Endodermal cell (in vitro differentiated cells): ENCODE results near the gene ARID4B. TPM values are rescaled to one million over a fixed set of nuclear protein-coding genes. Genes with fewer than 3 reads are reported as not detected.
A peak's percentile ranks its signal among the peaks of the same experiment; 100 is the strongest.

Experiments
- DNase-seq: peaks from one replicate; pipeline ENCODE4 v3.0.0-alpha.2; 2017
- H3K27ac ChIP-seq: 2 replicates; pipeline ENCODE4 v1.5.1; 2013; ENCODE audit warnings: mild to moderate bottlenecking, low read depth, low read length, moderate library complexity
- H3K27me3 ChIP-seq: 2 replicates; pipeline ENCODE4 v1.6.1; 2013; ENCODE audit warnings: mild to moderate bottlenecking, low read length, moderate library complexity; ENCODE audit not compliant: insufficient read depth, control insufficient read depth, poor library complexity, severe bottlenecking
- H3K36me3 ChIP-seq: 2 replicates; pipeline ENCODE4 v1.7.0; 2013; ENCODE audit warnings: mild to moderate bottlenecking, low read length, moderate library complexity; ENCODE audit not compliant: control insufficient read depth, insufficient read depth
- H3K4me1 ChIP-seq: one replicate; pipeline ENCODE4 v1.7.0; 2013; ENCODE audit warnings: low read length; ENCODE audit not compliant: control insufficient read depth, insufficient read depth
- H3K4me3 ChIP-seq: 2 replicates; pipeline ENCODE4 v1.5.1; 2013; ENCODE audit warnings: mild to moderate bottlenecking, low read length, moderate library complexity
- H3K9ac ChIP-seq: 2 replicates; pipeline ENCODE4 v1.6.1; 2013; ENCODE audit warnings: mild to moderate bottlenecking, low read length, moderate library complexity; ENCODE audit not compliant: poor library complexity, severe bottlenecking; ENCODE audit errors: extremely low read depth
- H3K9me3 ChIP-seq: 2 replicates; pipeline ENCODE4 v1.6.1; 2013; ENCODE audit warnings: mild to moderate bottlenecking, low read length, moderate library complexity; ENCODE audit not compliant: control insufficient read depth
- H3K27ac Mint-ChIP-seq: 2 replicates; pipeline ENCODE4 v1.8.0; 2020; ENCODE audit warnings: mixed read lengths
- H3K27me3 Mint-ChIP-seq: 2 replicates; pipeline ENCODE4 v1.8.0; 2021; ENCODE audit warnings: mild to moderate bottlenecking, mixed read lengths; ENCODE audit not compliant: insufficient read depth
- H3K36me3 Mint-ChIP-seq: 2 replicates; pipeline ENCODE4 v1.8.0; 2020; ENCODE audit warnings: low read depth, mixed read lengths
- H3K4me1 Mint-ChIP-seq: 2 replicates; pipeline ENCODE4 v1.8.0; 2020; ENCODE audit warnings: mixed read lengths
- H3K4me3 Mint-ChIP-seq: 2 replicates; pipeline ENCODE4 v1.8.0; 2020; ENCODE audit warnings: mild to moderate bottlenecking, moderate library complexity, mixed read lengths
- H3K9me3 Mint-ChIP-seq: 2 replicates; pipeline ENCODE4 v1.8.0; 2020; ENCODE audit warnings: mild to moderate bottlenecking, mixed read lengths
- CTCF ChIP-seq: fragments of 200-600 bp; sonication (generic); conservative IDR thresholded peaks from 2 replicates; pipeline ENCODE4 v1.5.0; 2021; ENCODE audit warnings: antibody characterized with exemption, mild to moderate bottlenecking
- whole genome bisulfite sequencing, 2 experiments: methylation state at CpG; one replicate each; pipeline versions ENCODE4 v1.1.5 to v1.1.7; 2013; ENCODE audit warnings: missing lambda C conversion rate in 2 of 2, mixed read lengths in 1 of 2; ENCODE audit not compliant: insufficient coverage in 1 of 2, insufficient read length in 1 of 2; 5-methylcytosine and 5-hydroxymethylcytosine counted together
- total RNA-seq, 2 donors: library from RNA; stranded (reverse); fragmentation: NEBNext Ultra II Directional in 1 of 2; extraction: Animal tissue kit (Norgen Biotek cat#: 25700) in 1 of 2; gene quantifications; 2 replicates in 1 of 2; 3 replicates in 1 of 2; pipeline ENCODE4 v1.2.1, GENCODE V29; 2021

ARID4B gene
- total RNA-seq, 2 donors from 2014 or later, result 40.6 to 43.1 TPM

- H3K9me3 ChIP-seq, result no peaks in the 10 kb centered on the region
- Mint-ChIP-seq H3K9me3 (no peaks in the 10 kb centered on the region), H3K27ac (no peak overlapping the region), H3K27me3 (no peaks in the 10 kb centered on the region), H3K36me3 (peaks cover 50% of the 10 kb centered on the region), H3K4me3 (no peak overlapping the region), H3K4me1 (peaks cover 2% of the 10 kb centered on the region)
- no peak for TF ChIP-seq CTCF
- H3K4me1 ChIP-seq, result no peaks in the 10 kb centered on the region
- no peaks in the 10 kb centered on the region for H3K27me3 ChIP-seq
- no peak overlapping the region for H3K4me3 ChIP-seq
- peaks cover 67% of the 10 kb centered on the region for H3K36me3 ChIP-seq
- no peak overlapping the region for H3K9ac ChIP-seq
- DNase-seq, result no peak
- 93 to 100% methylated on average over 2 to 3 of the region's 3 CpGs for WGBS, 2 experiments
- no peak overlapping the region for H3K27ac ChIP-seq
Observed at GRCh38 chr1:235156265-235156664, 171.7 kb downstream of the ARID4B start.

GRCh38 chr1:235152235-235152634 is 175.7 kb downstream of the ARID4B start:
- H3K4me3 ChIP-seq, result no peak overlapping the region
- DNase-seq, result no peak
- peaks cover 84% of the 10 kb centered on the region for H3K36me3 ChIP-seq
- Mint-ChIP-seq H3K4me1 (no peaks in the 10 kb centered on the region), H3K9me3 (no peaks in the 10 kb centered on the region), H3K4me3 (no peak overlapping the region), H3K27ac (no peak overlapping the region), H3K27me3 (no peaks in the 10 kb centered on the region), H3K36me3 (peaks cover 72% of the 10 kb centered on the region)
- H3K9me3 ChIP-seq, result no peaks in the 10 kb centered on the region
- no peak overlapping the region for H3K9ac ChIP-seq
- TF ChIP-seq CTCF, result no peak
- no peaks in the 10 kb centered on the region for H3K27me3 ChIP-seq
- H3K4me1 ChIP-seq, result no peaks in the 10 kb centered on the region
- H3K27ac ChIP-seq, result no peak overlapping the region

- Mint-ChIP-seq H3K4me3 (no peak overlapping the region), H3K4me1 (no peaks in the 10 kb centered on the region), H3K27ac (peak overlapping the region; percentile 3), H3K27me3 (no peaks in the 10 kb centered on the region), H3K9me3 (no peaks in the 10 kb centered on the region), H3K36me3 (peaks cover 78% of the 10 kb centered on the region)
- TF ChIP-seq CTCF, result no peak
- Histone ChIP-seq H3K36me3 (peaks cover 84% of the 10 kb centered on the region), H3K9me3 (no peaks in the 10 kb centered on the region), H3K27ac (no peak overlapping the region), H3K9ac (no peak overlapping the region), H3K4me3 (no peak overlapping the region), H3K4me1 (no peaks in the 10 kb centered on the region), H3K27me3 (no peaks in the 10 kb centered on the region)
- DNase-seq, result no peak
- 92 to 96% methylated on average over 2 of the region's 2 CpGs for WGBS, 2 experiments
Observed at GRCh38 chr1:235151033-235151432, 176.9 kb downstream of the ARID4B start.
